Occipital lobe (tissue), 2 donors: ENCODE data around the gene IDI2. TPM values are rescaled to one million over a fixed set of nuclear protein-coding genes. Genes with fewer than 3 reads are reported as not detected.

Experiments used
- DNase-seq: peaks from one replicate; lab custom pipeline; 2025; lab: John Stamatoyannopoulos, UW
- total RNA-seq: library from RNA; depleted of rRNA; stranded (reverse); fragments of >200 nt; gene quantifications from one replicate; pipeline ENCODE4 v1.2.3, GENCODE V29; 2014

IDI2 gene
- total RNA-seq, 1 donor from 2014 or later: not detected

DNA sequence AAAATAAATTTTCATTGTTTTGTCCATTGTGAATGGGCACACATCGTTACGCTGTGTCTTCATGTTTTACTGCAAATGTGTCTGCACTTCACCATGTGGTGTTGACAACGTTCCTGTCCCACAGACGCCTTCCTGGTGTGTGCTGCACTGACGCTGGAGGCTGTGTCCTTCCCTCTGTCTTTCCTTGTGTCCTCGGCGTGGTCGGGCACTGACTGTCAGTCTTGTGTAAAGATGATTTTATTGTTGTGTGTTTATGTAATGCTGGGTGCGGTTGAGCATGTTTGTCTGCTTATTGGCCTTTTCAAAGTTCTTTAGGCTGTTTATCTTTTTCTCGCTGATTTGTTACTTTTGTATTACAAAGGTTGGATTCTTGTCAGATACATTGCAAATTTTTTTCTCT, 18.1 kb downstream of the IDI2 start:
- DNase-seq: no peak

DNA sequence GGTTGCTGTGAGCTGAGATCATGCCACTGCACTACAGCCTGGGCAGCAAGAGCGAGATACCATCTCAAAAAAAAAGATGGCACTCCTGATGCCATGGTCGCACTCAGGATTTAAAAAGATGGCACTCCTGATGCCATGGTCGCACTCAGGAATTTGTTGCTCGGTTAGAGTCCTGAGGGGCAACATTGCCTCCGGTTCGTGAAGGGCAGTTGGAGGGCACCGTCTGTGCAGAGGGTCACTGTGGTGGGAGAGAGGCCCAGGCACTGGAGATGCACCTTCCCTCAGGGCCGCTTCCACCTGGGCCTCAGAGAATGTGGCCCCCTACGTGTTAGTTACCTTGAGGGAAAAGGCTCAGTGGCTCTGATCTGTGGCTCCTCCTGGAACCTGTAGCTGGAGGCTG, 19.1 kb downstream of the IDI2 start:
- DNase-seq: no peak

DNA sequence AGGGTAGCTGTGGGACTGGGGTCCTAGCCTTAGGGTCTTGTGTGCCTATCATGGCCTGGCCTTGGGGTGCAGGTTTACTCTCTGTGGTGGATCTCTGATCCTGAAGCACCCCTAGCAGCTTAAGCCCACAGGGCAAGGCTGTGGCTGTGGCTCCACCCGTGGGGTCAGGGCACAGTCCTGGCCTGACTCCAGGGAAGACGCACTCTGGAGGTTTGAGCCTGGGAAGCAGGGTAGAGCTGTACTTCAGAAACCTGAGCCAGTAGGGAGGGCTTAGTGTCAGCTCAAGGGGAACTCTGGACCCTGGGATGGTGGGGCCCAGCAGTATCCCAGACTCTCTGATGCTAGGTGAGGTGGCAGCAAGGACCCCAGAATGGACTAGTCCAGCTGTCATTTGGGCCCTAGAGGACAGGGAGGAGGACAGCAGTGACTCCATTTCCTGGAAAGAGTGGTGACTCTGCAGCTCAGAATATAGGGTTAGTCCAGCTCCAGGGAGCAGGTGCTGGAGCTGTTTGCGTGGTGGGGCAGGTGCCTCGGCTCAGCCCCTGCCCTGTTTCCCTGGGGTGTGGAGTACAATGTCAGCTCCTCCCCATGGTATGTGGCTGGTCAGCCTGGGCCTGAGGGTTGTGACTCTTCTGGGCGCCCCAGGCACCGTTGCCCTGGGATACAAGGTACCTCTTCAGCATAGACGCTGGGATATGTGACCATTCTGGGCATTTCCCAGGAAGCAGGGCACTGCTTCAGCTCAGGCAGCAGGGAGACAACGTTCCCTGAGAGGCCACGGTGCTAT, 21.6 kb downstream of the IDI2 start:
- no peak for DNase-seq

DNA sequence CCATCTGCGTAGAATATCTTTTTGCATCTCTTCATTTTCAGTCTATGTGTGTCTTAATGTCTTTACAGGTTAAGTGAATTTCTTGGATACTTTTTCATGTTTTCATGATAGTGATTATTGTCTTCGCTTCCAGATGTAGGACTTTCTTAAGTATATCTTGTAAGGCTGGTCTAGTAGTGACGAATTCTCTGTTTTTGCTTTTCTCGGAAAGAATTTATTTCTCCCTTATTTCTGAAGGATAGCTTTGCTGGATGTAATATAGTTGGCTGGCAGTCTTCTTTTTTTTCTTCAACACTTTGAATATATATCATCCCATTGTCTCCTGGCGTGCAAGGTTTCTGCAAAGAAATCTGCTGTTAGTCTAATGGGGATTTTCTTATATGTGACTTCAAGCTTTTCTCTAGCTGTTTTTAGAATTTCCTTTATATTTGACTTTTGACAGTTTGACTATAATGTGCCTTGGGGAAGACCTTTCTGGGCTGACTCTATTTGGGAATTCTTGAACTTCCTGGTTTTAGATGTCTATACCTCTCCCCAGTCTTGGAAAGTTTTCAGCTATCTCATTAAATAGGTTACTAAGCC, 23.1 kb downstream of the IDI2 start:
- DNase-seq: no peak

DNA sequence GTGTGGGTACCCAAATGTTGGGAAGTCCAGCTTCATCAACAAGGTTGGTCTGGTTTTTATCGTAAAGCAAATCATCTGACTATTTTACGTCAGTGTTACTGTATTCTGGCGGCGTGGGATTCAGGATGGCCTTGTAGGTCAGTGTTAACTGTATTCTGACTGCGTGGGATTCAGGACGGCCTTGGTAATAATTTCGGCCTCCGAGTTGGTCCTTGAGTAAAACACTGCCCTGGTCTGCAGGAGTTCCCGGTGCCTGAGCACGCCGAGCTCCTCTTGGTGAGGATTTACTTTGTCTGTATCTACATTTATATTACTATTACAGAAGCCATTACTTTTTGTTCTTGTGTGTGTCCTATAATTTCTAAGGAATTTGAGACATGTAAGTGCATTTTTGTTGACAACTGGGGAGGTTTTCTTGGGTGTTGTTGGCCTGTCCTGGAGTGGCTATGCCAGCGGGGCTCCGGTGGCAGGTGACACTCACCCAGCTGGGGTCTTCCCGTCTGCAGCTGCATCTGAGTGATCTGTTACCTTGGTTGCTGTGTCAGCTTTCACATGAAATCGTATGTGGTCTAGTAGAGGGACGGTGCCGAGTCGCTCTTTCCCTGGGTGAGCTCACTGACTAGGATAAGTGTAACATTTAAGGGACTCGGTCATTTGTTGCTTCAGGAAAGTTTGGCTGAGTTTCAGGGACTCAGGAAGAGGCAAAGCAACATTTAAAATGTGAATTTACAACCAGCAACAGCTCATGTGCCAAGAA, 28.2 kb downstream of the IDI2 start:
- no peak for DNase-seq

DNA sequence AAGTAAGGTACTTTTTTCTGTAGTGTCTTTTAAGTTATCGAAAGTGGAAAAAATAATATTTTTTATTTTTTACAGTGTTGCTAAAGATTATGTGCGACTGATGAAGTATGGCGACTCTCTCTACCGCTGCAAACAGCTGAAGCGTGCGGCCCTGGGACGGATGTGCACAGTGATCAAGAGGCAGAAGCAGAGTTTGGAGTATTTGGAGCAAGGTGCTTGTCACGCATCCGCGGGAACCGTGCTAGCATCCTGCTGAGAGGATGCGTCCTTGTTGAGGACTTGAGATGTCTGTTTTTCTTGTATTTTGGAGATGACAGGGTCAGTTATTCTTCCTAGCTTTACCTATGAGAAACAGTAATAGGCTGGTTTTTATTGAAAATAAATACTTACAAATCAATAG, 29.6 kb downstream of the IDI2 start:
- DNase-seq: no peak

DNA sequence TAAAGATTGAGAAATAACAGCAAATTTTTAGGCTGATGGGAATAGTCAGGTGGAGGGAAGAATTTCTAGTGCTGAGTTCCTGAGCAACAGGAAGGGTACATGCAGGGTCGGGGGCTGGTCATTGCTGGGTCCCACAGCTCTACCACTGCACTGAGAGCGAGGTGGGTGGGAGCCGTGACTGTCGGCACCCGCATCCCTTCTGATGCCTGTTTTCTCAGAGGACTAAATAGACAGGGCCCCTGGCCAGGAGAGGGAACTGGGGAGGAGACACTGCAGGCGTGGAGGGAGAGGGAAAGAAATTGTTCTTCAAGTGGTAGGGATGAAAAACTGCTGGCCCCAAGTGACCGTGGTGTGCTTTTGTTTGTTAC, 30.1 kb downstream of the IDI2 start:
- DNase-seq: no peak

DNA sequence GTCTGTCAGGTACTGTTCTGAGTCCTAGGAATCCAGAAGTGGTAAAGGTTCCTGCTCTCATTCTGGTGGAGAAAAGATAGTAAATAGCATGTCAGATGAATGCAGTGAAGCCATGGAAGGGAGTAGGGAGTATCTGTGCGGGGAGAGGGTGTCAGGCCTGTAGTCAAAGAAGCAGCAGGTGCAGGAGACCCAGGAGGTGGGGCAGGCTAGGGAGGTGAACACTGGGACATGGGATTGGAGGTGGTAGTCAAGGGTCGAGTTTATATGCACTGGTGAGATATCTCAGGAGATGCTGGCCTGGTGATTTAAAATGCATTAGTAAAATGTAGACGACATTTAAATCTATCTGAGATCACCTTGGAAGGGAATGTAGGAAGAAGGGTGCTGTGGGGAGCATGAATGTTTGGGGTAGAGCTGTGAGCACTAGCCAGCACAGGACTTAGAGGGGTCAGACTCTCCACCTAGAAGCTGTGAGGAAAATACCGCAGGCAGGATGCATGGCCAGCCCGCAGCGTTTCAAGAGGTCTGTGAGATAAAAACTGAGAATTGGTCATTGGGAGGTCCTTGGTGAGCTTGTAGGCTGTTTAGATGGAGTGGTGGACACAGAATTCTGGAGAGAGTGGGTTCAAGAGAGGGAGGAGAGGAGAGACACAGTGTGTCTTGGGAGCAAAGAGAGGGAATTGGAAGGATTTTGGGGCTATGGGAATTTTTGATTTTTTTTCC, 30.7 kb downstream of the IDI2 start:
- no peak for DNase-seq

DNA sequence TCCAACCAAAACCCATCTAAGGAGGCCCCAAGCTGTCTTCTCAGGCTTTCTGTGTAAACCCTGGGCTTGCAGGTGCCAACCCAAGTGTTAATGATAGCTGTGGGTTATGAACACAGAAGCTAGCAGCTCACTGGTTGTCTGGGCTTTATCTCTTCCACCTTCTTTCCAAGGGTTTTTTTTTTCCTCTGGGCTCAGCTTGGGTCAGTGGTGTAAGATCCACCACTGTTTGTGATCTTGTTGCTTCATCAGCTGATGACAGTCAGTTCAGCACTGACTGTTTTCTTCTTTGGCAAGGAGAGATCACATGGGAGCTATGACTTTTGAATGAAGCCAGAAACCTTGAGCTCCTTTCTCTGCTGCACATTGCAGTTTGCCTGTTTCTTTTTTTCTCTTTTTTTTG, 32.8 kb downstream of the IDI2 start:
- DNase-seq: no peak

DNA sequence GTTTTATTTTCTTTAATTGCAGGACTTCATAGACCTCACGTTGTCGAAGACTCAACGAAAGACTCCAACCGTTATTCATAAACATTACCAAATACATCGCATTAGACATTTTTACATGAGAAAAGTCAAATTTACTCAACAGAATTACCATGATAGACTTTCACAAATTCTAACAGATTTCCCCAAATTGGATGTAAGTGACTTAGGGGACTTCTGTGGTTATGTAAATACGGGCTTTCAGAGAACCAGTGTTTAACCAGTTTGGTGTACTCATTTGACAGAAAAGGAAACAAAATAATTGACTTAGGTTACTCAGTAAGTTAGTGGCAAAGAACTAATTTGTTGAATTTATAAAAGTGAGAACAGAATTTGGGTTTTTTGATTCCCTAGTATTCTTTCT, 33.2 kb downstream of the IDI2 start:
- no peak for DNase-seq

DNA sequence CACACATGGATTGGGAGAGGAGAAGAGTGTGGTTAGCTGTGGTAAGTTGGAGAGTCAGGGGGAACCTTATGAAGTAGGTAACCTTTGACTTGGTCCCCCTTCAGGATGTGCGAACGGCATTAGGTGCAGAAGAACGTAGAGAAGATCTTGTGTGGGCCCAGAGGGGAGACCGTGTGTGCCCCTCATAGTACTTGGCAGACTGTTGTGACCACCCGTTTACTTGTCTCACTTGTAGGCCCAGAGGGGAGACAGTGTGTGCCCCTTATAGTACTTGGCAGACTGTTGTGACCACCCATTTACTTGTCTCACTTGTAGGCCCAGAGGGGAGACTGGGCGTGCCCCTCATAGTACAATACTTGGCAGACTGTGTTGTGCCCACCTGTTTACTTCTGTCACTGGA, 34.9 kb downstream of the IDI2 start:
- no peak for DNase-seq

DNA sequence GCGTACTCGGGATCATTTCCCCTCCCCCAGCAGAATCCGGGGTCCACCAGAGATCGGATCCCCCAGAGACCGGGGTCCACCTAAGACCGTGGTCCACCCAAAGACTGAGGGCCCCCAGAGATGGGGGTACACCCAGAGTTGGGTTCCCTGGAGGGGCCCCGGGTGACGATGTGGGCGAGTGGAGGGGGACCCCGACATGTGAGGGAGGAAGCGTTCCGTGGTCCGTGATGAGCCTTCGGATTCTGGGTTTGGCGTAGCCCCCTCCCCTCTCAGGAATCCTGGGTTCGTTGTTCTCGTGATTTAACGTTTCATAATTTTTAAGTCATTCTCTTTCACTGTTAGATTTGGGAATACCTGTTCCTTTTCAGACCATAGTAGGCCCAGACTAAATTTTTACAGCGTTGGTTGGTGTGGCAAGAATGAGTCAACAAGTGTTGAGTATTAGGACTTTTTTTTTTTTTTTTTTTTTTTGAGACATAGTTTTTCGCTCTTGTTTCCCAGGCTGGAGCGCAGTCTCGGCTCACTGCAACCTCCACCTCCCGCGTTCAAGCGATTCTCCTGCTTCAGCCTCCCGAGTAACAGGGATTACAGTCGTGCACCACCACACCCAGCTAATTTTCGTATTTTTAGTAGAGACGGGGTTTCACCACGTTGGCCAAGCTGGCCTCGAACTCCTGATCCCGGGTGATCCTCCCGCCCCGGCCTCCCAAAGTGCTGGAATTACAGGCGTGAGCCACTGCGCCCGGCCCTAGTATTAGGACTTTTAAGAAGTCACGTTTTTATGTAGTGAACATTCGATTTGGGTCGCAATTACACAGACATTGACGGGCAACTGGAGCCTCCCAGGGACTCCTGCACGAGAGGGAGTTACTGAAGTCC, 36.8 kb downstream of the IDI2 start:
- DNase-seq: no peak

DNA sequence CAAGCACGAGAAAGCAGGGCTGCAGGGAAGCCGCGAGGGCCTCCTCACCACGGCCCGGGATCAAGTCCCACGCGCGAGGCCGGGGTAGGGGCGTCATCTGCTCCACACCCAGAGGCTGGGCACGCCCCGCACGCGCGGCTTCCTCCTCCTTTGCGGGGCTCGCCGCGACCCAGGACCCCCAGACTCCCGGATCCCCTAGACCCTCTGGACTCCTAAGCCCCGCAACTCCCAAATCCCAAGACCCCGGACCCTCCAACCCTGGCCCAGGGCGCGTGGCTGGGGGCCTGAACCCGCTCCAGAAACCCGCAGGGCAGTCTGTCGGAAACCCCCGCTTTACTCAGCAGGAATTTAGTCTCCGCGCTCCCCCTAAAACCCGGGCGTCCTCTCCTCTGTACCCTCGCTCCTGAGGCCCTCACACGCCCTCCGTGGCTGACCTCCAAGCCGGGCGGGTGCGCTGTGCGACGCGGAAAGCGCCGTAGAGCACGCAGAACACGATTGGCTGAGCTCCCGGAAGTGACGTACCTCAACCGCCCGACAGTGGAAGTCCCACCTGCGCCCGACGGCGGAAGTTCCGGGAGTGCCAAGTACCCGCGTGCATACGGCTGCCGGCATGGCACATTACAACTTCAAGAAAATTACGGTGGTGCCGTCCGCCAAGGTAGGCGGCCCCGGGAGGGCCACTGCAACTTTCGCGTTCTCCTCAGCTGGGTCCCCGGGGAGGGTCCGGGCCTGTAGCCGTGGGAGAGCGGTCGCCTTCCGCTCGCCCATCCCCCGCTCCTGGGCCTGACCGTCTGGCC, 37.6 kb downstream of the IDI2 start, which contains the start of gene GTPBP4:
Gene GTPBP4, plus strand, starts transcription at position 565 of the 797 bp plus-strand sequence. Its CDS starts 46 bp downstream, at position 611.
- peak; percentile 93 for DNase-seq

DNA sequence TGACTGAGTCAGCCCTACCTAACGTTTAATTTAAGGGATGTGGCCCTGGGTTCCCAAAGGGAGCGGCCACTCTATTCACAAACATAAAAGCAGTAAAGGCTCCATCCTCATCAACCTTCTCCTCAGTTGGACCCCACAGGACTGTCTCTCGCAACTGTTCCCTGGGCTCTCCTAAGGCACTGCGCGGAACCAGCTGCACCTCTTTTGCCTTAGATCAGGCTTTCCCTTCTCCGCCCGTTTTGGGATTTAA, 38.1 kb downstream of the IDI2 start:
- DNase-seq: no peak

DNA sequence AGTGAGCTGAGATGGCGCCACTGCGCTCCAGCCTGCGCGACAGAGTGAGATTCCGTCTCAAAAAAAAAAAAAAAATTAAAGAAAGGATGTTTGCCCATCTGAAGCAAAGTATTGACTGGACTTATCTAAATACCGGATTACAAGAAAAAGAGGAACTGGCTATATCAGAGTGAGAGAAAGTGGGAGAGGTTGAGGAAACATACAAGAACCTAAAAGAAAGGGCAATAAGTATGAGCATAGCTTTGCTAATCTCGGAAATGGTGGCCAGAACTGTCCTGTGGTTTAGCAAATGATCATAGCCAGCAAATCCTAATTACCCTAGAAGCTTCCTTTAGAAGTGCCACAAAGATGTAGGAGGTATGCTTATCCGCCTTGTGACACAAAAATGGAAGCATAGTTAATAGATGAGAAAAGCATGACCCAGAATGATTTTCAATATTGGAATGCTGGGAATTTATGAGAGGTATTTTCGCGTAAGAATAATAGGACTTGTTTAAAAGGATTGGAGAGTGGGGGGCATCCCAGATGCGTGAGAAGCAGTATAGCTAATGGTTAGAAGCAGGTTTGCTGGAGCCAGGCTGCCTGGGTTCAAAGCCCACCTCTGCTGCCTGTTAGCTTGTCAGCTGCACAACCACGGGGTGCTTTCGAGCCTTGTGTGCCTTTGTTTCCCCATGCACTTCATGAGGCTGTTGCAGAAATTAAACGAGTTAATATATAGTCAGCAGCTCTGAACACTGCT, 38.6 kb downstream of the IDI2 start:
- DNase-seq: no peak

DNA sequence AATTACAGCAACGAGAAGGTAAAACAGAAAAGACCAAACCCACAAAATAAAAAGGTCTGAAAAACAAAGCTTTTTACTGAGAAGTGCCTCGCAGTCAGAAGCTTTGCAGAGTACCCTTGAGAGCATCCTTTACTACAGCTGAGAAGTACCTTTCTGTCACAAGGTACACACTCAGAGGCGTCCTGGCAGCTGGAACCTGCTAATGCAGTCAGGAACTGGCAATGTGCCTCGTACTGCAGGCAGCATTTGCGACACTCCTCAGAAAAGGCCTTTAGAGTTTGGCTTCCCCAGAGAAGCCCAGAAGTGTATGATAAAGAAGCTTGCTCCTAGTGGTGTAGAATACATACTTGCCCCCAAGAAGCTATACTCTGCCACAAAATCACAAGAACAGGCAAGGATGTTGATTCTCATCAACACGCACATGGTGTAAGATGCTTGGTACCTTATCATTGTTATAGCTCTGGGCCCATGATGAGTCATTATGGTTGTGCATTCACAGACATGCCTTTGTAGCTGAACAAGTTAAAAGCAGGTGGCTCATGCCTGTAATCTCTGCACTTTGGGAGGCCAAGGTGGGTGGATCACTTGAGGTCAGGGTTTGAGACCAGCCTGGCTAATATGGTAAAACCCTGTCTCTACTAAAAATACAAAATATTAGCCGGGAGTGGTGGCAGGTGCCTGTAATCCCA, 39.4 kb downstream of the IDI2 start:
- DNase-seq: no peak

DNA sequence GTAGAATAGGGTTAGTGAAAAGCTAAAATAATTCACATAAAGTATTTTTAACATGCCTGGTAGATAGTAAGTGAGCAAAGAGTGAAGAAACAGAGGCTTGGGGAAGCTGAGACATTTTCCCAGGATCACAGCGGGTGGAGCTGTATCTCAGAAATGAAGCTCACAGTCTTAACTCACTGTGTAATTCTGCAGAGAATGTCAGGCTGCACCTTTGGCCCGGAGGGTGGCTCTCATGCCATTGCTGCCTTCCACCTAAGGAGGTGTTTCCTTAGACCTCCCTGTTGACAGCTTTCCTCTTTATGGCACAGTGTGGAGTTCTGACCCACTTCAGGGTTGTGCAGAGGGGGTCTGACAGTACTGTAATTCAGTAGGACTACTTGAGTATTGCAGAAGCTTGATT, 40.3 kb downstream of the IDI2 start:
- no peak for DNase-seq

DNA sequence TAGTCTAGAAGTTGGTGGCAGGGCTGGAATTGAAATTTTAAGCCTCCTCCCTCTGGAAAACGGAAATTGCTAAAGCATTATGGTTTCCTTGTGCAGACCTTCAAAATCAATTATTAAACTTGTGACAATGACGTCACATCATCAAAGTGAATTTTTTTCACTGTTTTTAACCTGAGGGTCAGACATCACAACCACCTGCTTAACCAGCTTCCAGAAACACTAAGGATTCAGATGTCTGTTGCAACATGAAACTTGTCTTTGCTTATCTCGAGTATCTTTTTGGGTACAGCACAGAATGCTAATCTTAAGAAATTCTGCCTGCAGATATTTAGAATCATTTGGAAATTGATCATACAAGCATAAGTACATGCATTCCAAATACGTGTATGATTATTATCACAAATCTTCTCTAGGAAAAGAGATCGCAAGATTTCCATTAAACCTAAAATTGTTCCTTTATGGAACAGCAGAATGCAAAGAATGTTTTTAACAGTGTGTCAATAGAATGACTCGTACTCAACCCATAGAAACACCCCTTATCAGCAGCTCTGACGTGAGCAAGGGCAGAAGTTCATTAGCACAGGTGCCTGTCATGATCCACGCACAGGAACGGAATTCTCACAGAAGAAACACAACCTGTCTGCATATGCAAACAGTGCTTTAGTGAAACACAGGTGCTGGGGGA, 41.5 kb downstream of the IDI2 start:
- no peak for DNase-seq

DNA sequence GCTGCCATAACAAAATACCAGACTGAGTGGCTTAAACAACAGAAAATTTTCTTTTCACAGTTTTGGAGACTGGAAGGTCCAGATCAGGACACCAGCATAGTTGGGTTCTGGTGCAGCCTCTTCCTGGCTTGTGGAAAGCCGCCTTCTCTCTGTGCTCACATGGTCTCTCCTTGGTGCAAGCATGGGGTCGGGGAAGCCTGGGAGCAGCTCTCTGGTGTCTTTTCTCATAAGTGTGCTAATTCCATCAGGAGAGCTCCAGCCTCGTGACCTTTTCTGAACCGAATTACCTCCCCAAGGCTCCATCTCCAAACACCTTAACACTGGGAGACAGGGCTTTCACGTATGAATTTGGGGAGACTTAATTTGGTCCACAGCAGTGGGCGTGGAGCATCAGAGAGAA, 42.3 kb downstream of the IDI2 start:
- no peak for DNase-seq
